SJSA1 (cell line): ENCODE measurements around the gene CNR2. TPM values are rescaled to one million over a fixed set of nuclear protein-coding genes. Genes with fewer than 3 reads are reported as not detected.
"Not testable (repeated sequence)": the region's sequence is repeated elsewhere in the genome, so short reads cannot be mapped to it uniquely, and the experiment has no call there.

Experiments used
- DNase-seq, 2 experiments: peaks; one replicate each; pipeline ENCODE4 v3.0.0-alpha.2; 2015 to 2020; ENCODE audit warnings: low spot score in 2 of 2, low read depth in 1 of 2
- H3K27ac ChIP-seq: fragments of 250-450 bp; sonication (Bioruptor Pico); 2 replicates; pipeline ENCODE4 v1.5.1; 2020; ENCODE audit warnings: mild to moderate bottlenecking, moderate library complexity
- H3K27me3 ChIP-seq: fragments of 250-450 bp; sonication (Bioruptor Pico); replicated peaks from 2 replicates; pipeline ENCODE4 v1.5.1; 2020; ENCODE audit warnings: mild to moderate bottlenecking, moderate library complexity
- H3K36me3 ChIP-seq: fragments of 250-450 bp; sonication (Bioruptor Pico); 2 replicates; pipeline ENCODE4 v1.5.1; 2020; ENCODE audit warnings: mild to moderate bottlenecking
- H3K4me1 ChIP-seq: fragments of 250-450 bp; sonication (Bioruptor Pico); replicated peaks from 2 replicates; pipeline ENCODE4 v1.6.1; 2021; ENCODE audit warnings: mild to moderate bottlenecking
- H3K4me3 ChIP-seq: fragments of 250-450 bp; sonication (Bioruptor Pico); 2 replicates; pipeline ENCODE4 v1.5.1; 2020; ENCODE audit warnings: mild to moderate bottlenecking
- H3K9me3 ChIP-seq: fragments of 250-450 bp; sonication (Bioruptor Pico); replicated peaks from 2 replicates; pipeline ENCODE4 v1.5.1; 2020; ENCODE audit warnings: mild to moderate bottlenecking
- total RNA-seq: library from RNA; depleted of rRNA; stranded (reverse); fragments of >200 nt; shearing (Covaris generic); gene quantifications from 2 replicates; pipeline ENCODE4 v1.2.3, GENCODE V29; 2014; rRNA removed

CNR2 gene
- total RNA-seq = 0.08 TPM in 1 of 2 replicates, not detected in the other

- H3K4me3 ChIP-seq = no peak within 1 kb of the TSS
- no peak for DNase-seq
- H3K27ac ChIP-seq = no peak within 1 kb of the TSS
- H3K27me3 ChIP-seq = no peaks in the 10 kb centered on the region
- peaks cover 3% of the 10 kb centered on the region; the same call in 1 of the 2 replicates for H3K4me1 ChIP-seq
- H3K36me3 ChIP-seq = no peaks in the 10 kb centered on the region
- no peaks in the 10 kb centered on the region for H3K9me3 ChIP-seq
These were observed at the start of gene CNR2 for GRCh38 chr1:23913212-23913880. CNR2 (minus strand) TSS chr1:23913362; CDS start chr1:23875617, 37,745 bp downstream.

- Histone ChIP-seq H3K27ac (peak overlapping the region; percentile 98), H3K9me3 (no peaks in the 10 kb centered on the region), H3K27me3 (no peaks in the 10 kb centered on the region), H3K4me1 (peaks cover 7% of the 10 kb centered on the region; the same call in 1 of the 2 replicates), H3K4me3 (peak overlapping the region; percentile 83), H3K36me3 (peaks cover 46% of the 10 kb centered on the region)
- no peak for DNase-seq
These were observed 47.3 kb upstream of the CNR2 start for GRCh38 chr1:23960291-23961020.

- peaks cover 38% of the 10 kb centered on the region for H3K36me3 ChIP-seq
- peak; percentile 98 for DNase-seq
- peak within 1 kb of the TSS; percentile 83 for H3K4me3 ChIP-seq
- peak within 1 kb of the TSS; percentile 98 for H3K27ac ChIP-seq
- H3K4me1 ChIP-seq = peaks cover 12% of the 10 kb centered on the region; the same call in 1 of the 2 replicates
- no peaks in the 10 kb centered on the region for H3K27me3 ChIP-seq
- no peaks in the 10 kb centered on the region for H3K9me3 ChIP-seq
These were observed 46.5 kb upstream of the CNR2 start, which contains the start of gene PNRC2 for GRCh38 chr1:23959461-23960290. PNRC2 (plus strand) TSS chr1:23959828; CDS start chr1:23961458, 1,630 bp downstream.

DNA sequence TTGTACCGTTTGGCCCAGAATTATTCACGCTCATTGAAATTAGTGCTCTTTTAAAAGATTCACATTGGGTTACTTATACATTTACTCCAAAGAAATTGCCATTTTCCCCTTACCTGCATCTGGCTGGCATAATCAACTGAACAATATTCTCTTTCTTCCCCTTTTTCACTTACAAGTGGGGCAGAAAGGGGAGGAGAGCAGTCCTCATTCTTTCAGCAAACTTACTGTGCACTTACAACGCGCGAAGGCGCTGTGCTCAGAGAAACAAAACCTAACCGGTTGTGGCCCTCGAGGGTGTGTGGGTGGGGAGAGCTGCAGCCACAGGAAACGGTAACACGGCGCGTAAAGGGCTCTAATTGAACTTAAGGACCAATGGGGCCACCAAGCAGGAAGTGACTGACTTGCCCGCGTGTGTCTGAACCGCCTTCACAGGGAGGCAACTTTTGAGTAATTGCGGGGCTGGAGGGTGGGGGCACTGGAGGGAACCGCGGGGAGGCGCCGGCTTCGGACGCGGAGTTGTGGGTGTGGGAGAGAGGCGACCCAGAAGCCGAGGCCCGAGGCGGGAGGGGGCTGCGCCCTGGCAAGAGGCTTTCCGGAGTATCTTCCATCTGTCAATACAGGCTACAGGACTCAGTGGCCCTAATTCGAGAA, 45.8 kb upstream of the CNR2 start:
- peaks cover 12% of the 10 kb centered on the region; the same call in 1 of the 2 replicates for H3K4me1 ChIP-seq

DNA sequence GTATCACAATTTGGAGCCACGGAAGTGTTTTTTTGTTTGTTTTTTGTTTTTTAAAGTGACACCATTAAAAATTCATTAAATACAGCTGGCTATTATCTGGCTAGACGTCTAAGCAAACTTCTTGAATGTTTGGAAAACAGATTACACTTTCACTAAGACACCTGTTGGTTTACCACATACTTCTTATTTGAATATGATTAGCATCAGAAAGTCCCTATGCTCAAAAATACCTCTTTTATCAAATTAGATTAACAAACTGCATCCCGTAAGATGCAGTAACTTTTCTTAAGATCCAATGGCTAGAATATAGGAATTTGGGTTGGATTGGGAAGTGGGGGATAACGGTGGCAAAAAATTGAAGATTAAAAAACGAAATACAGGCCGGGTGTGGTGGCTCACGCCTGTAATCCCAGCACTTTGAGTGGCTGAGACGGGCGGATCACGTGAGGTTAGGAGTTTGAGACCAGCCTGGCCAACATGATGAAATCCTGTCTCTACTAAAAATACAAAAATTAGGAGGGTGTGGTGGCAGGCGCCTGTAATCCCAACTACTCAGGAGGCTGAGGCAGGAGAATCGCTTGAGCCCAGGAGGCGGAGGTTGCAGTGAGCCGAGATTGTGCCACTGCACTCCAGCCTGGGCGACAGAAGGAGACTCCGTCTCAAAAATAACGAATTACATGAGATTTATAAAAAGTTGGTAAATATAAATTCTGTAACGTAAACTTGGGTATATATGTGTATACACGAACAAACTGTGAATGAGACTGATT, 45.1 kb upstream of the CNR2 start:
- peaks cover 12% of the 10 kb centered on the region; the same call in 1 of the 2 replicates for H3K4me1 ChIP-seq
- not testable (repeated sequence) for H3K9me3 ChIP-seq, H3K27me3 ChIP-seq, DNase-seq
- peaks cover 24% of the 10 kb centered on the region for H3K36me3 ChIP-seq
- peak overlapping the region; percentile 83 for H3K4me3 ChIP-seq
- H3K27ac ChIP-seq = peak overlapping the region; percentile 98

More for the DNA sequence above, 45.8 kb upstream of the CNR2 start:
- peaks cover 31% of the 10 kb centered on the region for H3K36me3 ChIP-seq
- peak overlapping the region; percentile 98 for H3K27ac ChIP-seq
- no peaks in the 10 kb centered on the region for H3K9me3 ChIP-seq
- H3K4me3 ChIP-seq = peak overlapping the region; percentile 83
- peak; percentile 94 for DNase-seq
- H3K27me3 ChIP-seq = no peaks in the 10 kb centered on the region

DNA sequence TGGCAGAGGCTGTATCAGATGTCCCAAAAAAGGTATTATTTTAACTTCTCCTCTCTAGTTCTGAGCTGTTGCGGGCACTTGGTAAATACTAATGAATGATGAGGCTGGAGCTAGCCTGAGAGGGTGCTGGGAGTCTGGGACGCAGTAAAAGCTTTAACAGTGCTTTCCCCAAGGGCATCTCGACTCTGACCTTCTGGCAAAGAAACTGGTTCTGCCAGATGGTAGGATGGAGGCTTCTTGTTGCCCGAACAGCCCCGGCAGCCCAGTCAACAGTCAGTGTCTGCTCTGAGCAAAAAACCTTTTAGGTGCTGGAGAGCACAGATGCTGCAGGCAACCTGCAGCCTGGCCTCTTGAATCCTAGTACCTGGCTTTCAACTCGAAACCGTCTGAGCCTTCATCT, 43.9 kb upstream of the CNR2 start:
- H3K4me3 ChIP-seq = no peak overlapping the region
- H3K27me3 ChIP-seq = no peaks in the 10 kb centered on the region
- H3K4me1 ChIP-seq = peaks cover 14% of the 10 kb centered on the region
- peaks cover 21% of the 10 kb centered on the region for H3K36me3 ChIP-seq
- H3K9me3 ChIP-seq = no peaks in the 10 kb centered on the region
- H3K27ac ChIP-seq = no peak overlapping the region
- no peak for DNase-seq

- no peak for DNase-seq
- Histone ChIP-seq H3K27me3 (no peaks in the 10 kb centered on the region), H3K27ac (no peak overlapping the region)
These were observed 39.9 kb upstream of the CNR2 start for GRCh38 chr1:23953020-23953419.

DNA sequence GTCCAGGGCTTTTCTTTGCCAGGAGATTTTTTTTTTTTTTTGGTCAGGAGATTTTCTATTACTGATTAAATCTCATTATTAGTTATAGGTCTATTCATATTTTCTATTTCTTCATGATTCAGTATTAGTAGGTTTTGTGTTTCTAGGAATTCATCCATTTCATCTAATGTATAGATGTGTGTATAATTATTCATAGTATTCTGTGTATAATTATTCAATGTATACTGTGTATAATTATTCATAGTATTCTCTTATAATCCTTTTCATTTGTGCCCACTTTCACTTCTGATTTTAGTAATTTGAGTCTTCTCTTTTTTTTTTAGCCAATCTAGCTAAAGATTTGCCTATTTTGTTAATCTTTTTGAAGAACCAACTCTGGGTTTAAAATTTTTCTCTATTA, 34.2 kb upstream of the CNR2 start:
- H3K4me1 ChIP-seq = peaks cover 11% of the 10 kb centered on the region
- H3K27me3 ChIP-seq = no peaks in the 10 kb centered on the region
- no peaks in the 10 kb centered on the region for H3K9me3 ChIP-seq
- no peak overlapping the region for H3K27ac ChIP-seq
- no peaks in the 10 kb centered on the region for H3K36me3 ChIP-seq
- no peak overlapping the region for H3K4me3 ChIP-seq
- DNase-seq = no peak

More at GRCh38 chr1:23953020-23953419, 39.9 kb upstream of the CNR2 start:
- Histone ChIP-seq H3K4me1 (peaks cover 16% of the 10 kb centered on the region), H3K9me3 (no peaks in the 10 kb centered on the region), H3K36me3 (no peaks in the 10 kb centered on the region), H3K4me3 (no peak overlapping the region)

GRCh38 chr1:23936481-23937176, 23.5 kb upstream of the CNR2 start:
- DNase-seq = no peak
- no peak overlapping the region for H3K27ac ChIP-seq
- H3K36me3 ChIP-seq = no peaks in the 10 kb centered on the region
- no peaks in the 10 kb centered on the region for H3K9me3 ChIP-seq
- H3K27me3 ChIP-seq = no peaks in the 10 kb centered on the region
- no peak overlapping the region for H3K4me3 ChIP-seq
- peaks cover 3% of the 10 kb centered on the region; the same call in 1 of the 2 replicates for H3K4me1 ChIP-seq

DNA sequence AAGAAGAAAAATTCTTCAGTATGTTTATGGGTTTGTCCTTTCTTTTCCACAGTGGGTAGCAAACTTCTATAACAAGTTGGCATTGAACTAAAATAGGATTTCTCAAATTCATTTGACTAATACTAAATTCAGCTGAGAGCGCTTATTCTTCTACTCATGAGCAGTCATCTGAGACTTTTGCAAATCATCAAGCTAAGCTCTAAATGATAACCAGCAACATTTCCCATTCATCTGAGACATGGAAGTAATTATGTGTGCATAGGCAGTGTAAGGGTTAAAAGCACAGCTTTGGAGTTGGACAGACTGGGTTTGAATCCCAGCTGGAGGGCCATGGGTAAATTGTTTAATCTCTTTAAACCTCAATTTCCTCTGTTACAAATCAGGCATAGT, 18.3 kb upstream of the CNR2 start:
- peaks cover 13% of the 10 kb centered on the region for H3K4me1 ChIP-seq
- no peaks in the 10 kb centered on the region for H3K27me3 ChIP-seq
- H3K36me3 ChIP-seq = no peaks in the 10 kb centered on the region
- peak overlapping the region; percentile 24; the same call in 1 of the 2 replicates for H3K27ac ChIP-seq
- no peak for DNase-seq
- H3K9me3 ChIP-seq = no peaks in the 10 kb centered on the region
- H3K4me3 ChIP-seq = no peak overlapping the region

- Histone ChIP-seq H3K4me3 (no peak overlapping the region), H3K4me1 (peaks cover 13% of the 10 kb centered on the region), H3K27ac (peak overlapping the region; percentile 24), H3K27me3 (no peaks in the 10 kb centered on the region), H3K36me3 (no peaks in the 10 kb centered on the region), H3K9me3 (no peaks in the 10 kb centered on the region)
- peak in 1 of 2 experiments; percentile 50 for DNase-seq
These were observed 17.8 kb upstream of the CNR2 start for GRCh38 chr1:23930861-23931490.

DNA sequence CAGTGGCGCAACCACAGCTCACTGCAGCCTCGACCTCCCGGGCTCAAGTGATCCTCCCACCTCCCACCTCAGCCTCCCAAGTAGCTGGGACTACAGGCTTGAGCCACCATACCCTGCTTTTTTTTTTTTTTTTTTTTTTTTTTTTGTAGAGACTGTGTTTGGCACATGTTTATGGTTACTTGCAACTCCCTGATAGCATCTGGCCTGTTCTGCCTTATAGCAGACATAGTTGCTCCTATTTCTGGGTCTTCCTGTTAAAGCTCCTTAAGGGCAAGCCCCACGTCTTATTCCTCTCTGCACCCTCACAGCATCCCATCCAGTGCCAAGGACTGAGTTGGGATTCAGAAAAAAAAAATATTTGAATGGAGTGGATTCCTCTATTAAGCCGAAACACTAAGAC, 17.1 kb upstream of the CNR2 start:
- no peaks in the 10 kb centered on the region for H3K36me3 ChIP-seq
- H3K4me1 ChIP-seq = peaks cover 13% of the 10 kb centered on the region
- H3K4me3 ChIP-seq = no peak overlapping the region
- no peaks in the 10 kb centered on the region for H3K27me3 ChIP-seq
- DNase-seq = no peak
- H3K27ac ChIP-seq = no peak overlapping the region
- H3K9me3 ChIP-seq = no peaks in the 10 kb centered on the region
